ENCODE measurements around the gene KIF13A. TPM values are rescaled to one million over a fixed set of nuclear protein-coding genes. Genes with fewer than 3 reads are reported as not detected.
"Not testable (repeated sequence)": the region's sequence is repeated elsewhere in the genome, so short reads cannot be mapped to it uniquely, and the experiment has no call there.

Gene KIF13A
- total RNA-seq, 2 donors from 2014 or later = 36.8 to 57.5 TPM

- no peak for DNase-seq (ENCODE audit: low spot score)
- H3K36me3 ChIP-seq = peaks cover 5 to 11% of the 10 kb centered on the region in 2 donors
Observed at GRCh38 chr6:17768388-17768787, 219.0 kb downstream of the KIF13A start.

GRCh38 chr6:17762651-17763050 is 224.8 kb downstream of the KIF13A start:
- intact Hi-C loops (cut with DNase I) = no loop called here
- 80% methylated on average over 2 of the region's 2 CpGs for WGBS
- no peaks in the 10 kb centered on the region for H3K36me3 ChIP-seq

More at GRCh38 chr6:17768388-17768787, 219.0 kb downstream of the KIF13A start:
- H3K27ac ChIP-seq = no peak overlapping the region
- H3K27me3 ChIP-seq (replicated peaks; ENCODE audit: insufficient read depth) = no peaks in the 10 kb centered on the region
- no peaks in the 10 kb centered on the region for H3K9me3 ChIP-seq
- H3K4me3 ChIP-seq = no peak overlapping the region
- H3K4me1 ChIP-seq (replicated peaks) = no peaks in the 10 kb centered on the region
- intact Hi-C loops (cut with DNase I) = no loop called here
- 68% methylated on average over 3 of the region's 3 CpGs for WGBS
- TF ChIP-seq CTCF (IDR thresholded peaks at IDR 0.05) = no peak
- TF ChIP-seq POLR2A (IDR thresholded peaks at IDR 0.05) = no peak
- no peak for TF ChIP-seq POLR2AphosphoS5 (IDR thresholded peaks at IDR 0.05)

GRCh38 chr6:17758119-17758518 is 229.3 kb downstream of the KIF13A start:
- Histone ChIP-seq H3K9me3 (no peaks in the 10 kb centered on the region), H3K36me3 (no peaks in the 10 kb centered on the region), H3K27ac (no peak overlapping the region), H3K4me1 (replicated peaks) (no peaks in the 10 kb centered on the region), H3K4me3 (no peak overlapping the region), H3K27me3 (replicated peaks; ENCODE audit: insufficient read depth) (no peaks in the 10 kb centered on the region)
- intact Hi-C loops (cut with DNase I) = no loop called here
- no peak for TF ChIP-seq POLR2A (IDR thresholded peaks at IDR 0.05)
- TF ChIP-seq CTCF (IDR thresholded peaks at IDR 0.05) = no peak
- no peak for TF ChIP-seq POLR2AphosphoS5 (IDR thresholded peaks at IDR 0.05)
- 84% methylated on average over 6 of the region's 6 CpGs for WGBS
- no peak for DNase-seq (ENCODE audit: low spot score)

More at GRCh38 chr6:17762651-17763050, 224.8 kb downstream of the KIF13A start:
- Histone ChIP-seq H3K27me3 (replicated peaks; ENCODE audit: insufficient read depth) (no peaks in the 10 kb centered on the region), H3K27ac (no peak overlapping the region), H3K4me1 (replicated peaks) (no peaks in the 10 kb centered on the region), H3K9me3 (no peaks in the 10 kb centered on the region), H3K4me3 (no peak overlapping the region)
- no peak for TF ChIP-seq POLR2A (IDR thresholded peaks at IDR 0.05)
- no peak for TF ChIP-seq CTCF (IDR thresholded peaks at IDR 0.05)
- no peak for TF ChIP-seq POLR2AphosphoS5 (IDR thresholded peaks at IDR 0.05)
- no peak for DNase-seq (ENCODE audit: low spot score)

- intact Hi-C loops (cut with DNase I) = no loop called here
- Histone ChIP-seq H3K27ac (no peak overlapping the region), H3K27me3 (replicated peaks; ENCODE audit: insufficient read depth) (no peaks in the 10 kb centered on the region), H3K9me3 (no peaks in the 10 kb centered on the region), H3K36me3 (no peaks in the 10 kb centered on the region), H3K4me3 (no peak overlapping the region), H3K4me1 (replicated peaks) (no peaks in the 10 kb centered on the region)
- TF ChIP-seq CTCF (IDR thresholded peaks at IDR 0.05) (no peak), POLR2AphosphoS5 (IDR thresholded peaks at IDR 0.05) (no peak)
- no peak for DNase-seq (ENCODE audit: low spot score)
- WGBS = 59% methylated on average over 3 of the region's 3 CpGs
Observed at GRCh38 chr6:17754254-17754653, 233.2 kb downstream of the KIF13A start.

GRCh38 chr6:17745324-17745723 is 242.1 kb downstream of the KIF13A start:
- DNase-seq (ENCODE audit: low spot score); H3K27me3 ChIP-seq (replicated peaks; ENCODE audit: insufficient read depth); H3K4me1 ChIP-seq (replicated peaks); H3K4me3 ChIP-seq; H3K9me3 ChIP-seq; H3K36me3 ChIP-seq; H3K27ac ChIP-seq; intact Hi-C loops (cut with DNase I): not testable (repeated sequence)
- WGBS = 97% methylated on average over 35 of the region's 35 CpGs

- H3K4me1 ChIP-seq (replicated peaks); H3K36me3 ChIP-seq; intact Hi-C loops (cut with DNase I); H3K9me3 ChIP-seq; H3K27ac ChIP-seq; DNase-seq (ENCODE audit: low spot score); H3K27me3 ChIP-seq (replicated peaks; ENCODE audit: insufficient read depth); H3K4me3 ChIP-seq: not testable (repeated sequence)
- WGBS = 92% methylated on average over 13 of the region's 13 CpGs
Observed at GRCh38 chr6:17744757-17745308, 242.6 kb downstream of the KIF13A start.

All from prostate gland (tissue), 2 donors.